GM21786 (cell line): ENCODE data around the gene SPANXD.
"Not testable (repeated sequence)": the region's sequence is repeated elsewhere in the genome, so short reads cannot be mapped to it uniquely, and the experiment has no call there.

Experiments used
- ATAC-seq: cut with Tn5 transposase; IDR thresholded peaks from one replicate; pipeline ENCODE4 v1.9.1; 2021; ENCODE audit not compliant: unreplicated experiment

Gene SPANXD

GRCh38 chrX:141698639-141699038, at the start of gene SPANXD:
Gene SPANXD (minus strand): TSS chrX:141698739. CDS start chrX:141698405, 334 bp downstream.
- not testable (repeated sequence) for ATAC-seq

- ATAC-seq = no peak
These were observed 44.1 kb upstream of the SPANXD start for GRCh38 chrX:141742666-141743065.

GRCh38 chrX:141736656-141737055, 38.1 kb upstream of the SPANXD start:
- no peak for ATAC-seq

GRCh38 chrX:141733371-141733770, 34.8 kb upstream of the SPANXD start:
- no peak for ATAC-seq

GRCh38 chrX:141732031-141732430, 33.5 kb upstream of the SPANXD start:
- no peak for ATAC-seq

- ATAC-seq = no peak
These were observed 25.6 kb upstream of the SPANXD start for GRCh38 chrX:141724186-141724585.

GRCh38 chrX:141714680-141715079, 16.1 kb upstream of the SPANXD start:
- ATAC-seq = no peak

GRCh38 chrX:141701072-141701471, 2.5 kb upstream of the SPANXD start:
- ATAC-seq = no peak

- no peak for ATAC-seq
These were observed 24.6 kb downstream of the SPANXD start for GRCh38 chrX:141673946-141674345.

GRCh38 chrX:141669689-141670088, 28.9 kb downstream of the SPANXD start:
- ATAC-seq = no peak

- no peak for ATAC-seq
These were observed 30.2 kb downstream of the SPANXD start for GRCh38 chrX:141668371-141668770.

- no peak for ATAC-seq
These were observed 35.8 kb downstream of the SPANXD start for GRCh38 chrX:141662781-141663180.

- no peak for ATAC-seq
These were observed 46.3 kb downstream of the SPANXD start for GRCh38 chrX:141652286-141652685.
